Liver (tissue), 3 donors: ENCODE results near the gene ATP5PD.

Source experiments
- CTCF ChIP-seq: fragments of 150-350 bp; IDR thresholded peaks from 2 replicates; pipeline ENCODE4 v1.5.1; 2017; ENCODE audit warnings: improper control_type of control experiment, low read depth, low read length; ENCODE audit not compliant: missing input control
- EGR1 ChIP-seq, 2 donors: IDR thresholded peaks; 2 replicates each; pipeline ENCODE4 v1.6.1; 2016 to 2018; ENCODE audit warnings: antibody characterized with exemption in 2 of 2, low read depth in 2 of 2
- GABPA ChIP-seq, 2 donors: IDR thresholded peaks in 1 of 2; conservative IDR thresholded peaks in 1 of 2; 2 replicates each; pipeline ENCODE4 v1.6.1; 2016; ENCODE audit warnings: antibody characterized with exemption in 2 of 2, mild to moderate bottlenecking in 1 of 2, moderate library complexity in 1 of 2
- JUND ChIP-seq, 2 donors: IDR thresholded peaks; 2 replicates each; pipeline ENCODE4 v1.6.1; 2016; ENCODE audit warnings: antibody characterized with exemption in 2 of 2
- MAX ChIP-seq: IDR thresholded peaks from 2 replicates; pipeline ENCODE4 v1.6.1; 2016; ENCODE audit warnings: antibody characterized with exemption
- RAD21 ChIP-seq, 2 donors: IDR thresholded peaks; 2 replicates each; pipeline ENCODE4 v1.6.1; 2016; ENCODE audit warnings: antibody characterized with exemption in 2 of 2, mild to moderate bottlenecking in 2 of 2
- REST ChIP-seq: IDR thresholded peaks from 2 replicates; pipeline ENCODE4 v1.6.1; 2016; ENCODE audit warnings: antibody characterized with exemption, mild to moderate bottlenecking
- RXRA ChIP-seq, 2 donors: IDR thresholded peaks; 2 replicates each; pipeline ENCODE4 v1.6.1; 2017 to 2018; ENCODE audit warnings: antibody characterized with exemption in 2 of 2, mild to moderate bottlenecking in 1 of 2
- SP1 ChIP-seq: IDR thresholded peaks from 2 replicates; pipeline ENCODE4 v1.6.1; 2018; ENCODE audit warnings: antibody characterized with exemption, mild to moderate bottlenecking
- TAF1 ChIP-seq: conservative IDR thresholded peaks from 2 replicates; pipeline ENCODE4 v1.6.1; 2016; ENCODE audit warnings: antibody characterized with exemption, mild to moderate bottlenecking
- ZBTB33 ChIP-seq: IDR thresholded peaks from 2 replicates; pipeline ENCODE4 v1.6.1; 2016; ENCODE audit warnings: antibody characterized with exemption
- donor health status: healthy.
- donor health status: healthy.

- TF ChIP-seq GABPA (IDR thresholded peaks at IDR 0.05 in 1 of 2, conservative IDR thresholded peaks at IDR 0.05 in 1 of 2) (no peak), CTCF (no peak), ZBTB33 (no peak), JUND (IDR thresholded peaks at IDR 0.05) (no peak), REST (no peak), EGR1 (IDR thresholded peaks at IDR 0.05; ENCODE audit: low read depth in 2 of 2) (no peak), SP1 (no peak), RAD21 (IDR thresholded peaks at IDR 0.05) (no peak), MAX (no peak), TAF1 (no peak), RXRA (IDR thresholded peaks at IDR 0.05) (no peak)
Measured at GRCh38 chr17:75091855-75092327, 45.1 kb upstream of the ATP5PD start.
